K562 (cell line): ENCODE measurements around the gene SERPIND1. TPM values are rescaled to one million over a fixed set of nuclear protein-coding genes. Genes with fewer than 3 reads are reported as not detected.

Experiments used
- ARID1B ChIP-seq: fragments of 450-650 bp; IDR thresholded peaks from 2 replicates; pipeline ENCODE4 v1.6.1; 2016; ENCODE audit warnings: antibody characterized with exemption, mild to moderate bottlenecking, inconsistent platforms
- ETV1 ChIP-seq: fragments of 450-650 bp; conservative IDR thresholded peaks from 2 replicates; pipeline ENCODE4 v1.6.1; 2016; ENCODE audit warnings: missing genetic modification characterization, control low read depth, low read depth, missing compliant biosample characterization
- HNRNPK ChIP-seq: fragments of 200-400 bp; formaldehyde crosslinking; IDR thresholded peaks from one replicate; pipeline ENCODE4 v1.6.1; 2018; ENCODE audit warnings: mild to moderate bottlenecking, low read depth, low read length; ENCODE audit not compliant: poor library complexity, severe bottlenecking
- ID3 ChIP-seq, 2 experiments: fragments of 250-450 bp in 1 of 2; fragments of 450-650 bp in 1 of 2; sonication (Bioruptor Pico) in 1 of 2; IDR thresholded peaks; 2 replicates each; pipeline versions ENCODE4 v1.6.1 to v1.8.0; 2016 to 2021; ENCODE audit warnings: mild to moderate bottlenecking in 2 of 2, moderate library complexity in 2 of 2, missing compliant biosample characterization in 1 of 2, missing genetic modification characterization in 1 of 2
- MAFK ChIP-seq: IDR thresholded peaks from 2 replicates; pipeline ENCODE4 v1.6.1; 2011; ENCODE audit warnings: low read length, improper control_type of control experiment
- MBD2 ChIP-seq: sonication (generic); IDR thresholded peaks from 2 replicates; pipeline ENCODE4 v1.6.1; 2016; ENCODE audit warnings: low read depth, borderline replicate concordance
- NFIC ChIP-seq: fragments of 450-650 bp; IDR thresholded peaks from 2 replicates; pipeline ENCODE4 v1.6.1; 2017; ENCODE audit warnings: mild to moderate bottlenecking, inconsistent platforms
- POLR2G ChIP-seq: fragments of 200-400 bp; formaldehyde crosslinking; IDR thresholded peaks from 2 replicates; pipeline ENCODE4 v1.6.1; 2017; ENCODE audit warnings: low read depth, mild to moderate bottlenecking, antibody characterized with exemption, low read length, moderate library complexity
- PTRF ChIP-seq: fragments of 450-650 bp; IDR thresholded peaks from 2 replicates; pipeline ENCODE4 v1.6.1; 2016; ENCODE audit warnings: mild to moderate bottlenecking, missing genetic modification characterization, missing compliant biosample characterization
- RBBP5 ChIP-seq: fragments of 200-600 bp; sonication (generic); IDR thresholded peaks from 2 replicates; pipeline ENCODE4 v1.6.1; 2012; ENCODE audit warnings: borderline replicate concordance, mild to moderate bottlenecking, low read length, control low read depth, inconsistent platforms; ENCODE audit not compliant: insufficient read depth, poor library complexity, severe bottlenecking
- RREB1 ChIP-seq: fragments of 250-450 bp; sonication (Bioruptor Pico); IDR thresholded peaks from 2 replicates; pipeline ENCODE4 v1.4.0; 2020
- RUNX1 ChIP-seq: sonication (generic); IDR thresholded peaks from 2 replicates; pipeline ENCODE4 v1.6.1; 2016; ENCODE audit warnings: antibody characterized with exemption, low read depth
- SAFB ChIP-seq: fragments of 200-400 bp; formaldehyde crosslinking; IDR thresholded peaks from 2 replicates; pipeline ENCODE4 v1.6.1; 2017; ENCODE audit warnings: low read depth, low read length, borderline replicate concordance
- SREBF2 ChIP-seq: sonication (generic); formaldehyde crosslinking; IDR thresholded peaks from 2 replicates; pipeline ENCODE4 v1.4.0; 2020; ENCODE audit warnings: mild to moderate bottlenecking, missing genetic modification reagents
- STAT5A ChIP-seq: IDR thresholded peaks from 2 replicates; pipeline ENCODE4 v1.6.1; 2012; ENCODE audit warnings: low read length, inconsistent platforms, borderline replicate concordance
- TBL1XR1 ChIP-seq, 2 experiments: IDR thresholded peaks; 2 replicates each; pipeline ENCODE4 v1.6.1; 2012; ENCODE audit warnings: improper control_type of control experiment in 2 of 2, low read length in 2 of 2, mild to moderate bottlenecking in 1 of 2
- TCF7L2 ChIP-seq: fragments of 150-350 bp; IDR thresholded peaks from 2 replicates; pipeline ENCODE4 v1.6.1; 2016; ENCODE audit warnings: low read depth, mild to moderate bottlenecking, low read length, moderate library complexity
- TOE1 ChIP-seq, 2 experiments: fragments of 450-650 bp in 1 of 2; sonication (generic) in 1 of 2; formaldehyde crosslinking in 1 of 2; IDR thresholded peaks; 2 replicates each; pipeline versions ENCODE4 v1.7.1 to v1.8.0; 2016 to 2022; ENCODE audit warnings: borderline replicate concordance in 2 of 2, mild to moderate bottlenecking in 2 of 2, antibody characterized with exemption in 1 of 2, inconsistent platforms in 1 of 2, low read depth in 1 of 2, missing genetic modification reagents in 1 of 2, moderate library complexity in 1 of 2
- ZBTB2 ChIP-seq: fragments of 450-650 bp; IDR thresholded peaks from 2 replicates; pipeline ENCODE4 v1.6.1; 2016; ENCODE audit warnings: antibody characterized with exemption
- ZNF134 ChIP-seq: fragments of 250-450 bp; sonication (Bioruptor Pico); conservative IDR thresholded peaks from 2 replicates; pipeline ENCODE4 v1.4.0; 2020
- ZNF197 ChIP-seq: fragments of 200-800 bp; sonication (Bioruptor generic); IDR thresholded peaks from 2 replicates; pipeline ENCODE4 v1.6.1; 2016; ENCODE audit warnings: low read depth, missing genetic modification characterization, missing compliant biosample characterization
- ZNF79 ChIP-seq: fragments of 250-450 bp; sonication (Bioruptor Pico); IDR thresholded peaks from 2 replicates; pipeline ENCODE4 v1.4.0; 2020; ENCODE audit warnings: low read depth, mild to moderate bottlenecking, moderate library complexity
- polyA plus RNA-seq, 8 experiments: library from polyadenylated mRNA; depleted of rRNA in 4 of 8; stranded (reverse) in 5 of 8; unstranded in 3 of 8; fragments of >200 nt; fragmentation: Nextera tagmentation in 2 of 8; fragmentation: Illumina TruSeq in 1 of 8; extraction: Ambion mirVana in 2 of 8; extraction: Trizol in 1 of 8; gene quantifications; 2 replicates each; pipeline versions ENCODE4 v1.2.1 to v1.2.3, GENCODE V29; 2011 to 2014; ENCODE audit warnings: inconsistent platforms in 1 of 8, missing spikeins in 1 of 8
- total RNA-seq, 7 experiments: library from RNA; depleted of rRNA in 6 of 7; stranded (reverse); fragments of >200 nt in 6 of 7; fragmentation: Illumina TruSeq in 2 of 7; extraction: Trizol in 2 of 7; gene quantifications; 2 replicates each; pipeline versions ENCODE4 v1.2.1 to v1.2.3, GENCODE V29; 2011 to 2021; ENCODE audit warnings: low replicate concordance in 1 of 7

The SERPIND1 gene
- total and polyA plus RNA-seq, 9 of the 15 experiments (the other 6 are each of a cell fraction or from before 2014, with no cell fraction given) = 0.04 to 0.11 (median 0.09) TPM; not detected in 6

GRCh38 chr22:20816559-20816958 is 42.6 kb downstream of the SERPIND1 start (continued):
- TF ChIP-seq ZNF197 (CRISPR knock-in tag) (no peak), NFIC (no peak), RREB1 (no peak), ARID1B (no peak), ZBTB2 (no peak), ZNF134 (no peak), STAT5A (no peak), TCF7L2 (no peak), ETV1 (no peak), MAFK (no peak), ZNF79 (CRISPR knock-in tag) (no peak), PTRF (tag) (no peak), POLR2G (no peak), TOE1 (IDR thresholded peaks at IDR 0.05; ENCODE audit: borderline replicate concordance) (no peak), TOE1 (CRISPR knock-in tag; IDR thresholded peaks at IDR 0.05; ENCODE audit: borderline replicate concordance, low read depth) (0 out of 2 replicates have a peak, but pooled peaks have one; percentile 11), HNRNPK (no peak), ID3 (CRISPR knock-in tag; IDR thresholded peaks at IDR 0.05) (no peak), ID3 (tag; IDR thresholded peaks at IDR 0.05) (no peak), RBBP5 (no peak), SREBF2 (CRISPR knock-in tag) (no peak), TBL1XR1 (IDR thresholded peaks at IDR 0.05; ENCODE audit: low read length in 2 of 2) (no peak), RUNX1 (no peak), SAFB (no peak), MBD2 (no peak)
